Omental fat pad (tissue), 4 donors: ENCODE measurements around the gene RPL19. TPM values are rescaled to one million over a fixed set of nuclear protein-coding genes. Genes with fewer than 3 reads are reported as not detected.

Experiments
- ATAC-seq: fragments of 150-250 bp; one replicate; pipeline ENCODE4 v1.9.1; 2016; ENCODE audit warnings: mild to moderate bottlenecking, moderate library complexity; ENCODE audit not compliant: low FRiP score
- DNase-seq: peaks from one replicate; pipeline ENCODE4 v3.0.0-alpha.2; 2019; ENCODE audit warnings: low spot score
- CTCF ChIP-seq, 3 donors: fragments of 450-650 bp; IDR thresholded peaks; one replicate each; pipeline ENCODE4 v1.5.1; 2016 to 2017; ENCODE audit warnings: antibody characterized with exemption in 3 of 3, mild to moderate bottlenecking in 3 of 3, moderate library complexity in 2 of 3
- total RNA-seq, 4 donors: library from RNA; depleted of rRNA; stranded (reverse); fragments of >200 nt; gene quantifications; one replicate each; pipeline ENCODE4 v1.1.0, GENCODE V29; 2016

The RPL19 gene
- total RNA-seq, 4 donors from 2014 or later, result 2,414 to 2,833 (median 2,579) TPM

DNA sequence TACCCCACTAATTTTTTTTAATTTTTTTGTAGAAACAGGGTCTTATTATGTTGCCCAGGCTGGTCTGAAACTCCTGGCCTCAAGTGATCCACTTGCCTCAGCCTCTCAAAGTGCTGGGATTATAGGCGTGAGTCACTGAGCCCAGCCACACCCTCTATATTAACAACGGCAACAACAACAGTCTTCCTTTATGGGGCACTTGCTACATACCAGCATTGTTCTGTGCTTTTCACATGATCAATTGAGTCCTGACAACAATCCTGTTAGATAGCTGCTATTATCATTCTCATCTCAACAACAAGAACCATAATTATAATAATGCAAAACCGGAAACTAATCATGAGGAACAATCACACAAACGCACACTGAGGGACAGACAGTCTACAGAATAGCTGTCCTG is 21.5 kb upstream of the RPL19 start:
- DNase-seq, result no peak
- TF ChIP-seq CTCF (IDR thresholded peaks at IDR 0.05), result no peak
- no peak for ATAC-seq

GRCh38 chr17:39181303-39181702 is 18.8 kb upstream of the RPL19 start:
- DNase-seq (no peak), ATAC-seq (no peak)
- no peak for TF ChIP-seq CTCF (IDR thresholded peaks at IDR 0.05)

- ATAC-seq (no peak), DNase-seq (no peak)
- no peak for TF ChIP-seq CTCF (IDR thresholded peaks at IDR 0.05)
These were observed 17.0 kb upstream of the RPL19 start for GRCh38 chr17:39183045-39183444.

DNA sequence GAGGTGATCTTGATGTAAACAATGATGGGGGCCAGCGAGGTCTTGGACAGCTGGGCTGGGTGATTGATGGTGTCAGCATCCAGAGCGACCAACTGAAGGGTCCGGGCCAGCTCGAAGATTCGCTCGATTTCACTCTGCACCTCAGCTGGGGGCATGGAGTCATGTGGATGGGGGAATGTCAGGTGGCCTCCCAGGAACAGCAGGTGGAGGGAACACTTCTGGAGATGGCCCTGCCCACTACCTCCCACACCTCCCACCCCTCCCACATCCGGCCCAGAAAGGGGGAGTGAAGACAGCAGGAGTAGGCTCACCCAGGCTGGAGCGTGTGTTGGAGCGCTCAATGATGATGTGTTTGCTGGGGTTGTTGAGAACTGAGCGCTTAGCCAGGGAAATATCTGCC is 16.4 kb upstream of the RPL19 start:
- ATAC-seq (no peak), DNase-seq (no peak)
- no peak for TF ChIP-seq CTCF (IDR thresholded peaks at IDR 0.05)

DNA sequence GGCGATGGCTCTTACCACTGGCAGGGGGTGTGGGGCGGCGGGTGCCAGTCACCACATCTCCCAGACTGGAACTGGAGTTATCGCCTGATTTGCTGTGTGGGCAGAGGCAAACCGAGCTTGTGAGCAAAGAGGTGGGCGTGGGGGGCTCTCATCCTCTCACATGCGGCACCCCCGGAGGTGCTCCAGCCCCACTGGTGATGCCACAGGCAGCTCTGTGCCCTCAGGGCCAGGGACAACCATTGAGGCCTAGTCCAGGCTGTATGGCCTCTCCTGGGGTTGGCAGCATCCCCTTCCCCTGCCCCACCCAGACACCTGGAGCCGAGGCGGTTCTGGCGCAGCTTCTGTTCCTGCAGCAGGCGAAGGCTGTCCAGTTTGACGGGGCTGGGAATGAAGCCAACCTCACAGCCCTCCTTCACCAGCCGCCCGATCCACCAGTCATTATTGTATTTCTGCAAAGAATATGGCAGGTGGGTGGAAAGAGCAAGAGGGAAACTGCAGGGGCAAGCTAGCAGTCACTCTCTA is 13.5 kb upstream of the RPL19 start:
- DNase-seq, result no peak
- TF ChIP-seq CTCF (IDR thresholded peaks at IDR 0.05), result no peak
- no peak for ATAC-seq

- DNase-seq, result no peak
- no peak for TF ChIP-seq CTCF (IDR thresholded peaks at IDR 0.05)
- no peak for ATAC-seq
These were observed 12.8 kb upstream of the RPL19 start for GRCh38 chr17:39187152-39187830.
